B cell (primary cell): ENCODE measurements around the gene ASTN1. TPM values are rescaled to one million over a fixed set of nuclear protein-coding genes. Genes with fewer than 3 reads are reported as not detected.

Experiments used
- ATAC-seq: fragments of 200-7000 bp; cut with Tn5 transposase; one replicate; pipeline ENCODE4 v1.10.0; 2021; ENCODE audit warnings: low read depth, mild to moderate bottlenecking, moderate number of reproducible peaks, moderate library complexity
- CTCF ChIA-PET: fragments of 350-600 bp; sonication (Branson Sonifier 250); formaldehyde crosslinking; loops from one replicate; lab custom pipeline; 2021; ENCODE audit warnings: antibody characterized with exemption, inconsistent platforms; lab: Charles Lee
- POLR2A ChIA-PET: fragments of 350-600 bp; sonication (Branson Sonifier 250); formaldehyde crosslinking; loops from one replicate; lab custom pipeline; 2021; ENCODE audit warnings: antibody characterized with exemption; lab: Charles Lee
- DNase-seq: peaks from one replicate; pipeline ENCODE4 v3.0.0; 2013
- H2AFZ ChIP-seq: 2 replicates; pipeline ENCODE4 v1.6.1; 2012; ENCODE audit warnings: mild to moderate bottlenecking, low read depth, low read length; ENCODE audit not compliant: insufficient read depth, poor library complexity, severe bottlenecking
- H3K27ac ChIP-seq, 2 donors: 1 replicate in 1 of 2; 2 replicates in 1 of 2; pipeline ENCODE4 v1.5.1; 2012 to 2013; ENCODE audit warnings: low read length in 2 of 2, mild to moderate bottlenecking in 2 of 2, moderate library complexity in 1 of 2
- H3K27me3 ChIP-seq, 4 experiments: fragments of 200-600 bp in 1 of 4; sonication (generic) in 1 of 4; replicated peaks in 1 of 4; 1 replicate in 2 of 4; 2 replicates in 2 of 4; pipeline versions ENCODE4 v1.6.1 to v1.7.0; 2013 to 2016; ENCODE audit warnings: low read length in 3 of 4, mild to moderate bottlenecking in 2 of 4, mixed read lengths in 1 of 4, moderate library complexity in 1 of 4; ENCODE audit not compliant: insufficient read depth in 4 of 4, control insufficient read depth in 3 of 4; ENCODE audit errors: control extremely low read depth in 1 of 4
- H3K36me3 ChIP-seq, 2 experiments: replicated peaks in 1 of 2; 1 replicate in 1 of 2; 2 replicates in 1 of 2; pipeline versions ENCODE4 v1.6.1 to v1.7.1; 2013; ENCODE audit warnings: low read length in 1 of 2; ENCODE audit not compliant: insufficient read depth in 2 of 2, control insufficient read depth in 1 of 2; ENCODE audit errors: control extremely low read depth in 1 of 2, extremely low read depth in 1 of 2
- H3K4me1 ChIP-seq, 2 donors: fragments of 200-600 bp in 1 of 2; sonication (generic) in 1 of 2; 1 replicate in 1 of 2; 2 replicates in 1 of 2; pipeline versions ENCODE4 v1.5.1 to v1.6.1; 2013 to 2017; ENCODE audit warnings: low read length in 2 of 2; ENCODE audit not compliant: control insufficient read depth in 2 of 2, insufficient read depth in 2 of 2
- H3K4me2 ChIP-seq: replicated peaks from 2 replicates; pipeline ENCODE3; 2012; ENCODE audit warnings: mild to moderate bottlenecking, low read depth, low read length; ENCODE audit not compliant: poor library complexity, severe bottlenecking
- H3K4me3 ChIP-seq, 5 experiments: fragments of 200-600 bp in 1 of 5; sonication (generic) in 1 of 5; 1 replicate in 3 of 5; 2 replicates in 2 of 5; pipeline versions ENCODE4 v1.5.1 to v1.7.0; 2011 to 2016; ENCODE audit warnings: low read length in 4 of 5, mild to moderate bottlenecking in 4 of 5, low read depth in 2 of 5, control low read depth in 1 of 5, moderate library complexity in 1 of 5; ENCODE audit not compliant: insufficient read depth in 1 of 5; ENCODE audit errors: control extremely low read depth in 1 of 5, extremely low read depth in 1 of 5
- H3K79me2 ChIP-seq: fragments of 200-600 bp; sonication (generic); one replicate; pipeline ENCODE4 v1.6.0; 2016; ENCODE audit warnings: low read length; ENCODE audit not compliant: control insufficient read depth, insufficient read depth
- H3K9ac ChIP-seq: fragments of 200-600 bp; sonication (generic); 2 replicates; pipeline ENCODE4 v1.6.1; 2017; ENCODE audit warnings: mild to moderate bottlenecking, low read length, moderate library complexity
- H3K9me3 ChIP-seq, 3 donors: one replicate each; pipeline versions ENCODE4 v1.6.1 to v1.7.1; 2013; ENCODE audit warnings: low read length in 2 of 3; ENCODE audit not compliant: control insufficient read depth in 2 of 3, insufficient read depth in 1 of 3; ENCODE audit errors: control extremely low read depth in 1 of 3
- H4K20me1 ChIP-seq: 2 replicates; pipeline ENCODE4 v1.6.0; 2012; ENCODE audit warnings: mild to moderate bottlenecking, low read length; ENCODE audit not compliant: insufficient read depth, control insufficient read depth, poor library complexity, severe bottlenecking
- H3K27ac Mint-ChIP-seq: one replicate; pipeline ENCODE4 v1.8.0; 2021; ENCODE audit warnings: mixed read lengths
- H3K27me3 Mint-ChIP-seq: one replicate; pipeline ENCODE4 v1.8.0; 2021; ENCODE audit warnings: mixed read lengths
- H3K4me1 Mint-ChIP-seq: one replicate; pipeline ENCODE4 v1.8.0; 2021; ENCODE audit warnings: mixed read lengths
- H3K4me3 Mint-ChIP-seq: one replicate; pipeline ENCODE4 v1.8.0; 2021; ENCODE audit warnings: mixed read lengths
- H3K9me3 Mint-ChIP-seq: one replicate; pipeline ENCODE4 v1.8.0; 2022; ENCODE audit warnings: mixed read lengths; ENCODE audit not compliant: insufficient read depth
- EZH2 ChIP-seq: IDR thresholded peaks from 2 replicates; pipeline ENCODE4 v1.6.1; 2012; ENCODE audit warnings: borderline replicate concordance, low read depth, mild to moderate bottlenecking, moderate library complexity, low read length; ENCODE audit not compliant: insufficient read depth, poor library complexity, severe bottlenecking
- whole genome bisulfite sequencing: methylation state at CpG from one replicate; pipeline ENCODE4 v1.1.5; 2013; ENCODE audit warnings: missing lambda C conversion rate; ENCODE audit not compliant: insufficient coverage; 5-methylcytosine and 5-hydroxymethylcytosine counted together
- intact Hi-C: fragments of 100-400 bp; cut with micrococcal nuclease; formaldehyde crosslinking; loops from one replicate; pipeline ENCODE4 v1.10.0; 2022
- polyA plus RNA-seq: library from polyadenylated mRNA; depleted of rRNA; stranded (reverse); fragments of >200 nt; gene quantifications from 2 replicates; pipeline ENCODE4 v1.2.3, GENCODE V29; 2012
- total RNA-seq, 2 donors: library from RNA; stranded (reverse); fragments of 120-200 nt in 1 of 2; gene quantifications; 1 replicate in 1 of 2; 2 replicates in 1 of 2; pipeline versions ENCODE4 v1.2.3 to v1.2.4, GENCODE V29; 2013 to 2022
- TF ChIP-seq, protein P1 (sequence below): fragments of 200-600 bp; IDR thresholded peaks from one replicate; pipeline ENCODE4 v1.8.0; 2022; ENCODE audit warnings: antibody characterized with exemption, mild to moderate bottlenecking

The ASTN1 gene
- total and polyA plus RNA-seq, 2 donors (not counting 1 experiment from before 2014, with no cell fraction given): not detected

DNA sequence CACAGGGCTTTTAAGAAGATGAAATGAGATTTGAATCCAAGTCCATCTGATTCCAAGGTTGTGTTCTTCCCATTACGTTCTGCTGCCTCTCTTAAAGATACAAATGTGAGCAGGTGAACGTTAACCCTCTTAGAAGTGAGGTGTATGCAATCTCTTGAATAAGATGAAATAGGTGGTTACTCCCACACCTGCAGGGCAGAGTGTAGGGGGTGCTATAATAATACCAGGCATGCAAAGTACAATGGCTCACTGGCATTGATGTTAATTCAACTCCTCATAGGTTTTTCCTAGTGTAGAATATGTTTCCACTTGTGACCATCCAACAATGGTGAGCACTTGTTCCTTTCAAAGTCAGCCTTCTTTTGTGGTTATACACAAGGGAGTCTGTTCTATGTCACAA lies 163.0 kb downstream of the ASTN1 start:
- Histone ChIP-seq H3K9ac (no peak overlapping the region), H3K79me2 (no peaks in the 10 kb centered on the region), H3K4me1 (no peaks in the 10 kb centered on the region), H3K36me3 (no peaks in the 10 kb centered on the region), H3K27me3 (no peaks in the 10 kb centered on the region), H3K4me2 (no peak overlapping the region), H4K20me1 (no peaks in the 10 kb centered on the region), H3K9me3 (no peaks in the 10 kb centered on the region), H3K27ac (no peak overlapping the region), H3K4me3 (no peak overlapping the region), H2AFZ (no peak overlapping the region)
- H3K27me3 Mint-ChIP-seq: peaks cover 6% of the 10 kb centered on the region
- POLR2A ChIA-PET: no interaction called here
- intact Hi-C loops: no loop called here
- CTCF ChIA-PET: no interaction called here
- ATAC-seq (no peak), DNase-seq (no peak)
- H3K4me3 Mint-ChIP-seq: no peak overlapping the region
- no peaks in the 10 kb centered on the region for H3K4me1 Mint-ChIP-seq
- TF ChIP-seq, protein P1, sequence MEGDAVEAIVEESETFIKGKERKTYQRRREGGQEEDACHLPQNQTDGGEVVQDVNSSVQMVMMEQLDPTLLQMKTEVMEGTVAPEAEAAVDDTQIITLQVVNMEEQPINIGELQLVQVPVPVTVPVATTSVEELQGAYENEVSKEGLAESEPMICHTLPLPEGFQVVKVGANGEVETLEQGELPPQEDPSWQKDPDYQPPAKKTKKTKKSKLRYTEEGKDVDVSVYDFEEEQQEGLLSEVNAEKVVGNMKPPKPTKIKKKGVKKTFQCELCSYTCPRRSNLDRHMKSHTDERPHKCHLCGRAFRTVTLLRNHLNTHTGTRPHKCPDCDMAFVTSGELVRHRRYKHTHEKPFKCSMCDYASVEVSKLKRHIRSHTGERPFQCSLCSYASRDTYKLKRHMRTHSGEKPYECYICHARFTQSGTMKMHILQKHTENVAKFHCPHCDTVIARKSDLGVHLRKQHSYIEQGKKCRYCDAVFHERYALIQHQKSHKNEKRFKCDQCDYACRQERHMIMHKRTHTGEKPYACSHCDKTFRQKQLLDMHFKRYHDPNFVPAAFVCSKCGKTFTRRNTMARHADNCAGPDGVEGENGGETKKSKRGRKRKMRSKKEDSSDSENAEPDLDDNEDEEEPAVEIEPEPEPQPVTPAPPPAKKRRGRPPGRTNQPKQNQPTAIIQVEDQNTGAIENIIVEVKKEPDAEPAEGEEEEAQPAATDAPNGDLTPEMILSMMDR: no peak
- no peak for TF ChIP-seq EZH2
- WGBS: no CpG with 5 or more reads among the region's 2 CpGs
- no peak overlapping the region for H3K27ac Mint-ChIP-seq
- no peaks in the 10 kb centered on the region for H3K9me3 Mint-ChIP-seq

DNA sequence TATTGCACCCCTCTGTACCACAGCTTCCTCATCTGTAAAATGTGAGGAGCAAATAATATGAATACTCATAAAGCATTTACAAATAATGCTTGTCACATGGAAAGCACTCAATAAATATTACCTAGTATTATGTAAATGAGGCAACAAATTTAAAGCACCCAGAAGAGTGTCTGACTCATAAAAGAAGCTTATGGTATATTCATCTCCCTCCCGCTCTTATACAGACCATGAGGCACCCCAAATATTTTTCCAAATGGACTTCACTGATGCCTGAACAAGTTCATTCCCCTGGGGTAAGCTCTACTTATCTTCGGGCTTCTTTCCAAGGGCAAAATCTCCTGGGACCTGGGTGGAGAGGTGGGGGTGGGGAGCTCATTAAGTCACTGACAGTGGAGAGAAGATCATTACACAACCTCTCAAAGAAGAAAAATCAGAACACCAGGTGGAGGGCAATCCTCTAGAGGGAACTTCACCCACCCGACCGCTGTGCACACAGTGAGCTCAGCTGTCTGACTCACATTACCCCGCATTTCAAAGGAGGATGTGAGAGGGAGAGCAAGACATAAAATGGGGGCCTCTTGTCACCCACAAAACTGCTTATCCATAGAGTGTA lies 166.2 kb downstream of the ASTN1 start:
- Mint-ChIP-seq H3K9me3 (no peaks in the 10 kb centered on the region), H3K27me3 (peaks cover 18% of the 10 kb centered on the region), H3K4me3 (no peak overlapping the region), H3K27ac (no peak overlapping the region), H3K4me1 (no peaks in the 10 kb centered on the region)
- H4K20me1 ChIP-seq: no peaks in the 10 kb centered on the region
- no peaks in the 10 kb centered on the region for H3K4me1 ChIP-seq
- ATAC-seq: no peak
- no peaks in the 10 kb centered on the region for H3K36me3 ChIP-seq
- no peak overlapping the region for H3K9ac ChIP-seq
- no peak for TF ChIP-seq EZH2
- TF ChIP-seq, protein P1: no peak
- H3K79me2 ChIP-seq: no peaks in the 10 kb centered on the region
- no peak overlapping the region for H3K4me3 ChIP-seq
- H3K4me2 ChIP-seq: no peak overlapping the region
- H3K27me3 ChIP-seq: peaks cover 0 to 4% (median 0%) of the 10 kb centered on the region in 4 experiments
- ChIA-PET POLR2A (no interaction called here), CTCF (no interaction called here)
- no peaks in the 10 kb centered on the region for H3K9me3 ChIP-seq
- H2AFZ ChIP-seq: no peak overlapping the region
- WGBS: 75% methylated on average over 1 of the region's 5 CpGs
- no peak overlapping the region for H3K27ac ChIP-seq
- no peak for DNase-seq
- intact Hi-C loops: no loop called here
